ENCODE data around the gene C17orf50. TPM values are rescaled to one million over a fixed set of nuclear protein-coding genes. Genes with fewer than 3 reads are reported as not detected.

Gene C17orf50
- total and polyA plus RNA-seq, 2 of the 13 experiments (the other 11 are each of a cell fraction or from before 2014, with no cell fraction given): not detected

DNA sequence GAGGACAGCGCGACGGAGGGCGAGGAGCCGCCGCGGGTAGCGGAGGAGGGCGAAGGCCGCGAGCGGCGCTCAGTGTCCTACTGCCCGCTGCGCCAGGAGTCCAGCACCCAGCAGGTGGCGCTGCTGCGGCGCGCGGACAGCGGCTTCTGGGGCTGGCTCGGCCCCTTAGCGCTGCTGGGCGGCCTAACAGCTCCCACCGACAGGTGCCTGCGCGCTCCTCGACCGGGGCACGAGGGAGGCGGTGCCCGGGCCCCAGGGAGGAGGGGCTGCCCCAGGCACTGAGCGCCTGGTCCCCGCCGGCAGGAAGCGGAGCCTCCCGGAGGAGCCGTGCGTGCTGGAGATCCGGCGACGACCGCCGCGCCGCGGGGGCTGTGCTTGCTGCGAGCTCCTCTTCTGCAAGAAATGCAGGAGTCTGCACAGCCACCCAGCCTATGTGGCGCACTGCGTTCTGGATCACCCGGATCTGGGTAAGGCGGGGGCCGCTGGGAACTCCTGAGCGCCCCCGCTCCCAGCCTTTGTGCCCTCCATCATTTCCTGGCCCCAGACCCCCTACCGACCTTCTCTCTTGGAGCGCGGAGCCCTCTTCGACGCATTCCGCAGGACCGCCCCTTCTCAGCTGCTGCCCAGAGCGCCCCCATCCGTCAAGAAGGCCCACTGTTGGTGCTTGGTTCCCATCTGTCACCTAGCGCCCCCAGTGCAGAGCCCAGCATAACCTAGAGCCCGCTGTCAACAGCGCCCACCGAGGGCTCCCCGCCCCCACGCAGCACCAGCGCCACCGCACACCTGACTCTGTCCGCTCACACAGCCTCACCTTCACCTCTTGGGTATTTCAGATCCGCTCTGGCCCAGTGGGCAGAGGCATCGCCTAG is 3.7 kb downstream of the C17orf50 start (continued):
- TF ChIP-seq ZNF7 (CRISPR knock-in tag; IDR thresholded peaks at IDR 0.05) (no peak), DNMT1 (CRISPR knock-in tag; IDR thresholded peaks at IDR 0.05) (no peak), ATM (IDR thresholded peaks at IDR 0.05; ENCODE audit: borderline replicate concordance) (no peak), ZNF720 (CRISPR knock-in tag; IDR thresholded peaks at IDR 0.05) (no peak), ZNF382 (CRISPR knock-in tag; IDR thresholded peaks at IDR 0.05; ENCODE audit: borderline replicate concordance) (no peak), EP300 (IDR thresholded peaks at IDR 0.05; ENCODE audit: low read depth in 2 of 2, low read length in 2 of 2) (no peak), EP300 (CRISPR knock-in tag; IDR thresholded peaks at IDR 0.05; ENCODE audit: borderline replicate concordance) (no peak), SOX13 (IDR thresholded peaks at IDR 0.05) (no peak), SOX13 (CRISPR knock-in tag; conservative IDR thresholded peaks at IDR 0.05 in 1 of 2, IDR thresholded peaks at IDR 0.05 in 1 of 2) (peak in 1 of 2 experiments; percentile 63; a peak in 2 of 4 replicates), ATF7 (IDR thresholded peaks at IDR 0.05) (no peak), ATF7 (CRISPR knock-in tag; IDR thresholded peaks at IDR 0.05) (no peak), PHF21A (CRISPR knock-in tag; IDR thresholded peaks at IDR 0.05) (peak; percentile 81), CSRNP2 (CRISPR knock-in tag; conservative IDR thresholded peaks at IDR 0.05; ENCODE audit: low read depth) (no peak), ZNF564 (CRISPR knock-in tag; IDR thresholded peaks at IDR 0.05) (peak; percentile 72; the same call in 1 of the 2 replicates), KDM4B (CRISPR knock-in tag; IDR thresholded peaks at IDR 0.05) (no peak), SMARCC2 (IDR thresholded peaks at IDR 0.05) (no peak), ZNF749 (CRISPR knock-in tag; IDR thresholded peaks at IDR 0.05; ENCODE audit: borderline replicate concordance) (peak; percentile 88), ZNF121 (CRISPR knock-in tag; IDR thresholded peaks at IDR 0.05) (peak; percentile 28; the same call in 1 of the 2 replicates), CC2D1A (CRISPR knock-in tag; IDR thresholded peaks at IDR 0.05) (no peak), NFYC (CRISPR knock-in tag; IDR thresholded peaks at IDR 0.05) (no peak), ZNF24 (IDR thresholded peaks at IDR 0.05) (no peak), TAF15 (IDR thresholded peaks at IDR 0.05; ENCODE audit: low read depth, low read length, poor library complexity, severe bottlenecking) (no peak)
- TF ChIP-seq, protein P1, sequence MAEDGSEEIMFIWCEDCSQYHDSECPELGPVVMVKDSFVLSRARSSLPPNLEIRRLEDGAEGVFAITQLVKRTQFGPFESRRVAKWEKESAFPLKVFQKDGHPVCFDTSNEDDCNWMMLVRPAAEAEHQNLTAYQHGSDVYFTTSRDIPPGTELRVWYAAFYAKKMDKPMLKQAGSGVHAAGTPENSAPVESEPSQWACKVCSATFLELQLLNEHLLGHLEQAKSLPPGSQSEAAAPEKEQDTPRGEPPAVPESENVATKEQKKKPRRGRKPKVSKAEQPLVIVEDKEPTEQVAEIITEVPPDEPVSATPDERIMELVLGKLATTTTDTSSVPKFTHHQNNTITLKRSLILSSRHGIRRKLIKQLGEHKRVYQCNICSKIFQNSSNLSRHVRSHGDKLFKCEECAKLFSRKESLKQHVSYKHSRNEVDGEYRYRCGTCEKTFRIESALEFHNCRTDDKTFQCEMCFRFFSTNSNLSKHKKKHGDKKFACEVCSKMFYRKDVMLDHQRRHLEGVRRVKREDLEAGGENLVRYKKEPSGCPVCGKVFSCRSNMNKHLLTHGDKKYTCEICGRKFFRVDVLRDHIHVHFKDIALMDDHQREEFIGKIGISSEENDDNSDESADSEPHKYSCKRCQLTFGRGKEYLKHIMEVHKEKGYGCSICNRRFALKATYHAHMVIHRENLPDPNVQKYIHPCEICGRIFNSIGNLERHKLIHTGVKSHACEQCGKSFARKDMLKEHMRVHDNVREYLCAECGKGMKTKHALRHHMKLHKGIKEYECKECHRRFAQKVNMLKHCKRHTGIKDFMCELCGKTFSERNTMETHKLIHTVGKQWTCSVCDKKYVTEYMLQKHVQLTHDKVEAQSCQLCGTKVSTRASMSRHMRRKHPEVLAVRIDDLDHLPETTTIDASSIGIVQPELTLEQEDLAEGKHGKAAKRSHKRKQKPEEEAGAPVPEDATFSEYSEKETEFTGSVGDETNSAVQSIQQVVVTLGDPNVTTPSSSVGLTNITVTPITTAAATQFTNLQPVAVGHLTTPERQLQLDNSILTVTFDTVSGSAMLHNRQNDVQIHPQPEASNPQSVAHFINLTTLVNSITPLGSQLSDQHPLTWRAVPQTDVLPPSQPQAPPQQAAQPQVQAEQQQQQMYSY (CRISPR knock-in tag; IDR thresholded peaks at IDR 0.05): peak; percentile 67; the same call in 1 of the 2 replicates
- TF ChIP-seq, protein P2, sequence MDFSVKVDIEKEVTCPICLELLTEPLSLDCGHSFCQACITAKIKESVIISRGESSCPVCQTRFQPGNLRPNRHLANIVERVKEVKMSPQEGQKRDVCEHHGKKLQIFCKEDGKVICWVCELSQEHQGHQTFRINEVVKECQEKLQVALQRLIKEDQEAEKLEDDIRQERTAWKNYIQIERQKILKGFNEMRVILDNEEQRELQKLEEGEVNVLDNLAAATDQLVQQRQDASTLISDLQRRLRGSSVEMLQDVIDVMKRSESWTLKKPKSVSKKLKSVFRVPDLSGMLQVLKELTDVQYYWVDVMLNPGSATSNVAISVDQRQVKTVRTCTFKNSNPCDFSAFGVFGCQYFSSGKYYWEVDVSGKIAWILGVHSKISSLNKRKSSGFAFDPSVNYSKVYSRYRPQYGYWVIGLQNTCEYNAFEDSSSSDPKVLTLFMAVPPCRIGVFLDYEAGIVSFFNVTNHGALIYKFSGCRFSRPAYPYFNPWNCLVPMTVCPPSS (IDR thresholded peaks at IDR 0.05): no peak
